ENCODE data around the gene ATG16L2.

DNA sequence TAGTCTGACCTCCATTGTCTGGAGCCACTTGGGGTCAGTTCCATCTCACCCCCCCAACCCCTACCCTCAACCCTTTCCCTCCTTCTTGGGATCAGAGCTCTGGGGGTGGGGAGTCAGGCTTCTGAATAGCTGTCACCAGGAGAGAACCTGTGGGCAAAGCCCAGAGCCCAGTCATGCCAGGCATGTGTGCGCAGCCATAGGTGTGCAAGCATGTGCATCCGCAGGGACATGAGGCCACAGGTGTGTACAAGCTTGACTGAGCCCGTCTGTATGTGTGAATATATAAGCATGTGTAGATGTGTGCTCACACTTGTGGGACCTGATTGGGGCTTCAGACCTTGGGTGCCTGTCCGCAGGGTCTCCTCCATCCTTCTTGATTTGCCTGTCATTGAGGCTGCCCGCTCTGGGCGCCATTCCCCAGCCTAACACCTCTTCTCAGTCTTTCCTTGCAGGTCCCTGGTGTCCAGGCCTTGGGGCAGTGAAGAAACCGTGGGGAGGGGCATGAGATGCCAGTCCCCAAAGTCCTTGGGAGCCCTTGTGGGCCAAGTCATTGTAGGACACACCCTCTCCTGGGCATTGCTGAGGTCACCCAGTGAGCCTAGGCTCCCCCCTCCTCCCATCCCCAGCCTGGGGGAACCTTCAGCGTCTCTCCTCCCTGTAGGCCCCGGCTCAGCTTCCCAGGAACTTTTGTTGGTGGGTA is 9.0 kb downstream of the ATG16L2 start:
- TF ChIP-seq, protein P1, sequence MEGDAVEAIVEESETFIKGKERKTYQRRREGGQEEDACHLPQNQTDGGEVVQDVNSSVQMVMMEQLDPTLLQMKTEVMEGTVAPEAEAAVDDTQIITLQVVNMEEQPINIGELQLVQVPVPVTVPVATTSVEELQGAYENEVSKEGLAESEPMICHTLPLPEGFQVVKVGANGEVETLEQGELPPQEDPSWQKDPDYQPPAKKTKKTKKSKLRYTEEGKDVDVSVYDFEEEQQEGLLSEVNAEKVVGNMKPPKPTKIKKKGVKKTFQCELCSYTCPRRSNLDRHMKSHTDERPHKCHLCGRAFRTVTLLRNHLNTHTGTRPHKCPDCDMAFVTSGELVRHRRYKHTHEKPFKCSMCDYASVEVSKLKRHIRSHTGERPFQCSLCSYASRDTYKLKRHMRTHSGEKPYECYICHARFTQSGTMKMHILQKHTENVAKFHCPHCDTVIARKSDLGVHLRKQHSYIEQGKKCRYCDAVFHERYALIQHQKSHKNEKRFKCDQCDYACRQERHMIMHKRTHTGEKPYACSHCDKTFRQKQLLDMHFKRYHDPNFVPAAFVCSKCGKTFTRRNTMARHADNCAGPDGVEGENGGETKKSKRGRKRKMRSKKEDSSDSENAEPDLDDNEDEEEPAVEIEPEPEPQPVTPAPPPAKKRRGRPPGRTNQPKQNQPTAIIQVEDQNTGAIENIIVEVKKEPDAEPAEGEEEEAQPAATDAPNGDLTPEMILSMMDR (conservative IDR thresholded peaks at IDR 0.05), result no peak
- TF ChIP-seq ZFX (IDR thresholded peaks at IDR 0.05), result no peak
